Measurements from ENCODE around the gene RAB11FIP3.
A peak's percentile ranks its signal among the peaks of the same experiment; 100 is the strongest.
"Not testable (repeated sequence)": the region's sequence is repeated elsewhere in the genome, so short reads cannot be mapped to it uniquely, and the experiment has no call there.

Gene RAB11FIP3

GRCh38 chr16:495127-495748 lies 69.8 kb downstream of the RAB11FIP3 start:
- peak; percentile 28 for DNase-seq

GRCh38 chr16:496097-496886 lies 70.8 kb downstream of the RAB11FIP3 start:
- DNase-seq, result no peak

- DNase-seq, result no peak
Measured at GRCh38 chr16:497258-497657, 71.8 kb downstream of the RAB11FIP3 start.

- no peak for DNase-seq
Measured at GRCh38 chr16:499924-500323, 74.5 kb downstream of the RAB11FIP3 start.

GRCh38 chr16:500709-501108 lies 75.3 kb downstream of the RAB11FIP3 start:
- no peak for DNase-seq

- no peak for DNase-seq
Measured at GRCh38 chr16:502179-502943, 76.9 kb downstream of the RAB11FIP3 start.

- DNase-seq, result no peak
Measured at GRCh38 chr16:503150-504071, 78.0 kb downstream of the RAB11FIP3 start.

GRCh38 chr16:505479-506245 lies 80.2 kb downstream of the RAB11FIP3 start:
- no peak for DNase-seq

GRCh38 chr16:506246-506546 lies 80.7 kb downstream of the RAB11FIP3 start:
- no peak for DNase-seq

GRCh38 chr16:507527-507926 lies 82.1 kb downstream of the RAB11FIP3 start:
- not testable (repeated sequence) for DNase-seq

GRCh38 chr16:507996-508395 lies 82.5 kb downstream of the RAB11FIP3 start:
- no peak for DNase-seq

- DNase-seq, result no peak
Measured at GRCh38 chr16:508884-509736, 83.7 kb downstream of the RAB11FIP3 start.

GRCh38 chr16:510066-510825 lies 84.8 kb downstream of the RAB11FIP3 start:
- no peak for DNase-seq

- DNase-seq, result no peak
Measured at GRCh38 chr16:512802-513201, 87.4 kb downstream of the RAB11FIP3 start.

- DNase-seq, result no peak
Measured at GRCh38 chr16:513950-514349, 88.5 kb downstream of the RAB11FIP3 start.

- no peak for DNase-seq
Measured at GRCh38 chr16:515175-515938, 89.9 kb downstream of the RAB11FIP3 start.

- no peak for DNase-seq
Measured at GRCh38 chr16:515939-516226, 90.4 kb downstream of the RAB11FIP3 start.

GRCh38 chr16:516301-516700 lies 90.9 kb downstream of the RAB11FIP3 start:
- DNase-seq, result no peak

GRCh38 chr16:518858-519257 lies 93.4 kb downstream of the RAB11FIP3 start:
- no peak for DNase-seq

Measured in fibroblast of skin of scalp (primary cell).